COLO829 (cell line): ENCODE measurements around the gene CSF1.
"Not testable (repeated sequence)": the region's sequence is repeated elsewhere in the genome, so short reads cannot be mapped to it uniquely, and the experiment has no call there.

Experiments used
- DNase-seq: peaks from one replicate; pipeline ENCODE4 v3.0.0; 2012; ENCODE audit warnings: low spot score

The CSF1 gene

GRCh38 chr1:109938556-109938955 lies 27.9 kb downstream of the CSF1 start:
- no peak for DNase-seq

- no peak for DNase-seq
These were observed 31.8 kb downstream of the CSF1 start for GRCh38 chr1:109942434-109942833.

- DNase-seq: no peak
These were observed 33.9 kb downstream of the CSF1 start for GRCh38 chr1:109944541-109944940.

- no peak for DNase-seq
These were observed 35.9 kb downstream of the CSF1 start for GRCh38 chr1:109946511-109946910.

- DNase-seq: no peak
These were observed 37.1 kb downstream of the CSF1 start for GRCh38 chr1:109947582-109948284.

GRCh38 chr1:109948285-109948630 lies 37.6 kb downstream of the CSF1 start:
- no peak for DNase-seq

GRCh38 chr1:109950038-109950437 lies 39.4 kb downstream of the CSF1 start:
- no peak for DNase-seq

GRCh38 chr1:109950509-109950908 lies 39.9 kb downstream of the CSF1 start:
- no peak for DNase-seq

- DNase-seq: not testable (repeated sequence)
These were observed 40.9 kb downstream of the CSF1 start for GRCh38 chr1:109951501-109951900.

GRCh38 chr1:109954041-109954512 lies 43.4 kb downstream of the CSF1 start:
- DNase-seq: no peak

- DNase-seq: no peak
These were observed 49.0 kb downstream of the CSF1 start for GRCh38 chr1:109959632-109959973.

- peak; percentile 36 for DNase-seq
These were observed 49.5 kb downstream of the CSF1 start for GRCh38 chr1:109959974-109960744.

- DNase-seq: no peak
These were observed 50.1 kb downstream of the CSF1 start for GRCh38 chr1:109960745-109961094.

GRCh38 chr1:109963864-109964263 lies 53.2 kb downstream of the CSF1 start:
- no peak for DNase-seq

- no peak for DNase-seq
These were observed 58.6 kb downstream of the CSF1 start for GRCh38 chr1:109969146-109969829.

GRCh38 chr1:109969907-109970306 lies 59.3 kb downstream of the CSF1 start:
- no peak for DNase-seq

GRCh38 chr1:109971559-109971958 lies 60.9 kb downstream of the CSF1 start:
- DNase-seq: no peak

- no peak for DNase-seq
These were observed 63.5 kb downstream of the CSF1 start for GRCh38 chr1:109974191-109974590.

- DNase-seq: peak; percentile 39
These were observed 65.1 kb downstream of the CSF1 start for GRCh38 chr1:109975718-109976117.

GRCh38 chr1:109976762-109977161 lies 66.1 kb downstream of the CSF1 start:
- no peak for DNase-seq

- no peak for DNase-seq
These were observed 66.6 kb downstream of the CSF1 start for GRCh38 chr1:109977225-109977624.

- DNase-seq: no peak
These were observed 67.2 kb downstream of the CSF1 start for GRCh38 chr1:109977657-109978378.
